Mucosa of rectum (tissue), 2 donors: ENCODE measurements around the gene DIDO1.
A peak's percentile ranks its signal among the peaks of the same experiment; 100 is the strongest.

Experiments used
- H3K27ac ChIP-seq, 2 donors: one replicate each; pipeline ENCODE4 v1.7.0; 2013; ENCODE audit warnings: inconsistent platforms in 2 of 2, low read depth in 2 of 2, low read length in 2 of 2
- H3K27me3 ChIP-seq, 2 donors: one replicate each; pipeline ENCODE4 v1.7.0; 2013; ENCODE audit warnings: low read length in 2 of 2; ENCODE audit not compliant: control insufficient read depth in 2 of 2, insufficient read depth in 2 of 2
- H3K36me3 ChIP-seq, 2 donors: one replicate each; pipeline ENCODE4 v1.7.0; 2013; ENCODE audit warnings: low read length in 2 of 2; ENCODE audit not compliant: control insufficient read depth in 2 of 2, insufficient read depth in 2 of 2
- H3K4me1 ChIP-seq, 2 donors: one replicate each; pipeline ENCODE4 v1.7.0; 2013; ENCODE audit warnings: low read length in 2 of 2, mild to moderate bottlenecking in 1 of 2; ENCODE audit not compliant: control insufficient read depth in 2 of 2, insufficient read depth in 2 of 2
- H3K4me3 ChIP-seq, 2 donors: one replicate each; pipeline ENCODE4 v1.7.0; 2013; ENCODE audit warnings: low read length in 2 of 2
- H3K9ac ChIP-seq, 2 donors: one replicate each; pipeline ENCODE4 v1.7.0; 2013; ENCODE audit warnings: low read length in 2 of 2, low read depth in 1 of 2, mild to moderate bottlenecking in 1 of 2
- H3K9me3 ChIP-seq, 2 donors: one replicate each; pipeline ENCODE4 v1.7.0; 2013; ENCODE audit warnings: low read length in 2 of 2; ENCODE audit not compliant: control insufficient read depth in 2 of 2
- donor health status: healthy.
- donor health status: Normal muscosa, but diverticular disease.

The DIDO1 gene

GRCh38 chr20:62834967-62835730, 91.2 kb downstream of the DIDO1 start:
- Histone ChIP-seq H3K4me1 (peaks cover 26 to 36% of the 10 kb centered on the region in 2 donors), H3K27me3 (peaks cover 0 to 4% of the 10 kb centered on the region in 2 donors)

GRCh38 chr20:62832951-62833391, 93.3 kb downstream of the DIDO1 start:
- Histone ChIP-seq H3K27ac (peak overlapping the region; percentile 21 to 77), H3K9ac (peak overlapping the region in 1 of 2 donors; percentile 52)

More at GRCh38 chr20:62834967-62835730, 91.2 kb downstream of the DIDO1 start:
- Histone ChIP-seq H3K9ac (no peak overlapping the region), H3K27ac (no peak overlapping the region), H3K9me3 (no peaks in the 10 kb centered on the region), H3K36me3 (no peaks in the 10 kb centered on the region), H3K4me3 (no peak overlapping the region)

GRCh38 chr20:62832212-62832922, 93.9 kb downstream of the DIDO1 start:
- peak overlapping the region; percentile 21 to 77 for H3K27ac ChIP-seq
- no peaks in the 10 kb centered on the region for H3K36me3 ChIP-seq
- H3K9me3 ChIP-seq, result no peaks in the 10 kb centered on the region
- H3K4me1 ChIP-seq, result peaks cover 21 to 23% of the 10 kb centered on the region in 2 donors
- peak overlapping the region; percentile 3 to 63 for H3K9ac ChIP-seq
- H3K4me3 ChIP-seq, result peak overlapping the region in 1 of 2 donors; percentile 65
- H3K27me3 ChIP-seq, result peaks cover 0 to 4% of the 10 kb centered on the region in 2 donors

More at GRCh38 chr20:62832951-62833391, 93.3 kb downstream of the DIDO1 start:
- H3K9me3 ChIP-seq, result no peaks in the 10 kb centered on the region
- H3K4me3 ChIP-seq, result peak overlapping the region in 1 of 2 donors; percentile 65
- peaks cover 0 to 4% of the 10 kb centered on the region in 2 donors for H3K27me3 ChIP-seq
- H3K4me1 ChIP-seq, result peaks cover 21 to 28% of the 10 kb centered on the region in 2 donors
- H3K36me3 ChIP-seq, result no peaks in the 10 kb centered on the region

- Histone ChIP-seq H3K27me3 (peaks cover 0 to 4% of the 10 kb centered on the region in 2 donors), H3K27ac (peak overlapping the region in 1 of 2 donors; percentile 77), H3K4me1 (peaks cover 21 to 23% of the 10 kb centered on the region in 2 donors), H3K9me3 (no peaks in the 10 kb centered on the region), H3K36me3 (no peaks in the 10 kb centered on the region), H3K4me3 (peak overlapping the region; percentile 2 to 65), H3K9ac (peak overlapping the region; percentile 3 to 63)
Measured at GRCh38 chr20:62831854-62832211, 94.5 kb downstream of the DIDO1 start.

- no peaks in the 10 kb centered on the region for H3K36me3 ChIP-seq
- peaks cover 0 to 2% of the 10 kb centered on the region in 2 donors for H3K27me3 ChIP-seq
- peak overlapping the region; percentile 11 to 65 for H3K4me3 ChIP-seq
- H3K27ac ChIP-seq, result peak overlapping the region in 1 of 2 donors; percentile 77
- peak overlapping the region in 1 of 2 donors; percentile 3 for H3K9ac ChIP-seq
- H3K9me3 ChIP-seq, result no peaks in the 10 kb centered on the region
- H3K4me1 ChIP-seq, result peaks cover 21 to 23% of the 10 kb centered on the region in 2 donors
Measured at GRCh38 chr20:62831361-62831788, 94.9 kb downstream of the DIDO1 start.

GRCh38 chr20:62830821-62831220, 95.5 kb downstream of the DIDO1 start:
- Histone ChIP-seq H3K4me1 (peaks cover 21 to 23% of the 10 kb centered on the region in 2 donors), H3K9me3 (no peaks in the 10 kb centered on the region), H3K9ac (no peak overlapping the region), H3K4me3 (no peak overlapping the region), H3K27ac (no peak overlapping the region), H3K27me3 (no peaks in the 10 kb centered on the region), H3K36me3 (no peaks in the 10 kb centered on the region)

GRCh38 chr20:62830251-62830650, 96.1 kb downstream of the DIDO1 start:
- no peak overlapping the region for H3K9ac ChIP-seq
- H3K4me1 ChIP-seq, result peaks cover 21 to 23% of the 10 kb centered on the region in 2 donors
- H3K27me3 ChIP-seq, result no peaks in the 10 kb centered on the region
- no peak overlapping the region for H3K27ac ChIP-seq
- no peak overlapping the region for H3K4me3 ChIP-seq
- no peaks in the 10 kb centered on the region for H3K36me3 ChIP-seq
- no peaks in the 10 kb centered on the region for H3K9me3 ChIP-seq

- Histone ChIP-seq H3K36me3 (no peaks in the 10 kb centered on the region), H3K9me3 (no peaks in the 10 kb centered on the region), H3K27me3 (no peaks in the 10 kb centered on the region), H3K4me3 (no peak overlapping the region), H3K27ac (no peak overlapping the region), H3K4me1 (peaks cover 21 to 25% of the 10 kb centered on the region in 2 donors), H3K9ac (no peak overlapping the region)
Measured at GRCh38 chr20:62829231-62830230, 96.8 kb downstream of the DIDO1 start.

GRCh38 chr20:62828511-62829230, 97.6 kb downstream of the DIDO1 start:
- Histone ChIP-seq H3K27me3 (no peaks in the 10 kb centered on the region), H3K4me1 (peaks cover 21 to 29% of the 10 kb centered on the region in 2 donors), H3K9me3 (no peaks in the 10 kb centered on the region), H3K27ac (no peak overlapping the region), H3K36me3 (no peaks in the 10 kb centered on the region), H3K9ac (no peak overlapping the region), H3K4me3 (no peak overlapping the region)
